Right atrium auricular region (tissue), 2 donors: Measurements from ENCODE around the gene SENP2. TPM values are rescaled to one million over a fixed set of nuclear protein-coding genes. Genes with fewer than 3 reads are reported as not detected.
"Not testable (repeated sequence)": the region's sequence is repeated elsewhere in the genome, so short reads cannot be mapped to it uniquely, and the experiment has no call there.

Experiments used
- DNase-seq: peaks from one replicate; pipeline ENCODE4 v3.0.0-alpha.2; 2019; ENCODE audit warnings: low spot score
- H3K27ac ChIP-seq, 2 donors: fragments of 200-600 bp; sonication (generic); 1 replicate in 1 of 2; 2 replicates in 1 of 2; pipeline ENCODE4 v1.5.1; 2016 to 2019
- H3K27me3 ChIP-seq, 2 donors: fragments of 200-600 bp; sonication (generic); one replicate each; pipeline versions ENCODE4 v1.5.1 to v1.6.0; 2017 to 2019
- H3K36me3 ChIP-seq: fragments of 200-600 bp; sonication (generic); one replicate; pipeline ENCODE4 v1.5.1; 2016
- H3K4me1 ChIP-seq, 2 donors: fragments of 200-600 bp; sonication (generic); one replicate each; pipeline versions ENCODE4 v1.5.1 to v1.6.0; 2017 to 2019
- H3K4me3 ChIP-seq, 2 donors: fragments of 200-600 bp; sonication (generic); 1 replicate in 1 of 2; 2 replicates in 1 of 2; pipeline ENCODE4 v1.5.1; 2017 to 2019; ENCODE audit warnings: mild to moderate bottlenecking in 1 of 2, moderate library complexity in 1 of 2
- H3K9me3 ChIP-seq, 2 donors: fragments of 200-600 bp; sonication (generic); one replicate each; pipeline ENCODE4 v1.5.1; 2019
- total RNA-seq, 2 donors: library from RNA; depleted of rRNA; stranded (reverse); fragments of >200 nt; gene quantifications; one replicate each; pipeline ENCODE4 v1.1.0, GENCODE V29; 2016
- TF ChIP-seq, protein P1 (sequence below), 2 donors: fragments of 200-600 bp; sonication (generic); IDR thresholded peaks; one replicate each; pipeline ENCODE4 v1.5.1; 2019; ENCODE audit warnings: antibody characterized with exemption in 2 of 2

The SENP2 gene
- total RNA-seq, 2 donors from 2014 or later = 10.8 to 17.8 TPM

- no peaks in the 10 kb centered on the region for H3K27me3 ChIP-seq
- H3K4me3 ChIP-seq = no peak overlapping the region
- TF ChIP-seq, protein P1, sequence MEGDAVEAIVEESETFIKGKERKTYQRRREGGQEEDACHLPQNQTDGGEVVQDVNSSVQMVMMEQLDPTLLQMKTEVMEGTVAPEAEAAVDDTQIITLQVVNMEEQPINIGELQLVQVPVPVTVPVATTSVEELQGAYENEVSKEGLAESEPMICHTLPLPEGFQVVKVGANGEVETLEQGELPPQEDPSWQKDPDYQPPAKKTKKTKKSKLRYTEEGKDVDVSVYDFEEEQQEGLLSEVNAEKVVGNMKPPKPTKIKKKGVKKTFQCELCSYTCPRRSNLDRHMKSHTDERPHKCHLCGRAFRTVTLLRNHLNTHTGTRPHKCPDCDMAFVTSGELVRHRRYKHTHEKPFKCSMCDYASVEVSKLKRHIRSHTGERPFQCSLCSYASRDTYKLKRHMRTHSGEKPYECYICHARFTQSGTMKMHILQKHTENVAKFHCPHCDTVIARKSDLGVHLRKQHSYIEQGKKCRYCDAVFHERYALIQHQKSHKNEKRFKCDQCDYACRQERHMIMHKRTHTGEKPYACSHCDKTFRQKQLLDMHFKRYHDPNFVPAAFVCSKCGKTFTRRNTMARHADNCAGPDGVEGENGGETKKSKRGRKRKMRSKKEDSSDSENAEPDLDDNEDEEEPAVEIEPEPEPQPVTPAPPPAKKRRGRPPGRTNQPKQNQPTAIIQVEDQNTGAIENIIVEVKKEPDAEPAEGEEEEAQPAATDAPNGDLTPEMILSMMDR (IDR thresholded peaks at IDR 0.05) = no peak
- H3K4me1 ChIP-seq = peaks cover 0 to 13% of the 10 kb centered on the region in 2 donors
- H3K27ac ChIP-seq = no peak overlapping the region
- peaks cover 26% of the 10 kb centered on the region for H3K36me3 ChIP-seq
- H3K9me3 ChIP-seq = no peaks in the 10 kb centered on the region
- DNase-seq = peak; percentile 21
These were observed 45.6 kb downstream of the SENP2 start for GRCh38 chr3:185631508-185632206.

- Histone ChIP-seq H3K4me3 (no peak overlapping the region), H3K27ac (no peak overlapping the region), H3K9me3 (no peaks in the 10 kb centered on the region), H3K27me3 (no peaks in the 10 kb centered on the region), H3K4me1 (peaks cover 0 to 13% of the 10 kb centered on the region in 2 donors), H3K36me3 (peaks cover 13% of the 10 kb centered on the region)
- peak; percentile 16 for DNase-seq
- TF ChIP-seq, protein P1 (IDR thresholded peaks at IDR 0.05) = no peak
These were observed 46.9 kb downstream of the SENP2 start for GRCh38 chr3:185632996-185633395.

GRCh38 chr3:185637388-185637787 is 51.3 kb downstream of the SENP2 start:
- H3K4me1 ChIP-seq = no peaks in the 10 kb centered on the region
- no peaks in the 10 kb centered on the region for H3K9me3 ChIP-seq
- no peaks in the 10 kb centered on the region for H3K36me3 ChIP-seq
- H3K27me3 ChIP-seq = no peaks in the 10 kb centered on the region
- no peak overlapping the region for H3K4me3 ChIP-seq
- H3K27ac ChIP-seq = no peak overlapping the region
- TF ChIP-seq, protein P1 (IDR thresholded peaks at IDR 0.05) = no peak
- DNase-seq = no peak

- H3K27ac ChIP-seq, H3K4me3 ChIP-seq, H3K36me3 ChIP-seq, H3K27me3 ChIP-seq, H3K9me3 ChIP-seq, DNase-seq, H3K4me1 ChIP-seq: not testable (repeated sequence)
These were observed 52.6 kb downstream of the SENP2 start for GRCh38 chr3:185638651-185639050.

GRCh38 chr3:185639632-185640206 is 53.6 kb downstream of the SENP2 start:
- TF ChIP-seq, protein P1 (IDR thresholded peaks at IDR 0.05) = no peak
- DNase-seq = no peak
- no peaks in the 10 kb centered on the region for H3K9me3 ChIP-seq

GRCh38 chr3:185640308-185640707 is 54.2 kb downstream of the SENP2 start:
- H3K4me1 ChIP-seq = no peaks in the 10 kb centered on the region
- no peaks in the 10 kb centered on the region for H3K9me3 ChIP-seq
- no peak for DNase-seq
- H3K36me3 ChIP-seq = no peaks in the 10 kb centered on the region
- no peaks in the 10 kb centered on the region for H3K27me3 ChIP-seq
- H3K4me3 ChIP-seq = no peak overlapping the region
- TF ChIP-seq, protein P1 (IDR thresholded peaks at IDR 0.05) = no peak
- H3K27ac ChIP-seq = no peak overlapping the region

More at GRCh38 chr3:185639632-185640206, 53.6 kb downstream of the SENP2 start:
- Histone ChIP-seq H3K27ac (no peak overlapping the region), H3K27me3 (no peaks in the 10 kb centered on the region), H3K4me1 (no peaks in the 10 kb centered on the region), H3K36me3 (no peaks in the 10 kb centered on the region), H3K4me3 (no peak overlapping the region)

DNA sequence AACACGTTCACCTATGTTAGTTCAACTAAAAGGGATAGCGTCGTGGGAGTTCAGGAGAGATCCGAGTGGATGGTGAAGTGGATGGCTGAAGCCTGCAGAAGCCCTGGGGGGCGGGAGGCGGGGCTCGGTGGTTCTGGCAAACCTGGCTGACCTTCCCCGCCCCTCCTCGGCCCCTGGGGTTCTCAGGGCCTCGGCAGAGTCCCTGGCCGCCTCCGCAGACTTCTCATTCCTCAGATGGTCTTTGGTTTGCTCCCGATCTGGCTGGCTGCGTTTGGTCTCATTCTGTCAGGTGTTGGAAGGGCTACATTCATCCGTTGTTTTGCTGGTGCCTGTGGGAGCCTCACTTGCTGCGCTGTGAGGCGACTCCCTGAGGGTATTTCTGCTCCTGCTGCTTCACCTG is 59.1 kb downstream of the SENP2 start:
- peak; percentile 26 for DNase-seq
- H3K36me3 ChIP-seq, H3K27ac ChIP-seq, H3K27me3 ChIP-seq, H3K9me3 ChIP-seq, H3K4me1 ChIP-seq, H3K4me3 ChIP-seq: not testable (repeated sequence)
